Liver (tissue), 3 donors: ENCODE data around the gene C16orf74.

Source experiments
- CTCF ChIP-seq: fragments of 150-350 bp; IDR thresholded peaks from 2 replicates; pipeline ENCODE4 v1.5.1; 2017; ENCODE audit warnings: improper control_type of control experiment, low read depth, low read length; ENCODE audit not compliant: missing input control
- RAD21 ChIP-seq, 2 donors: IDR thresholded peaks; 2 replicates each; pipeline ENCODE4 v1.6.1; 2016; ENCODE audit warnings: antibody characterized with exemption in 2 of 2, mild to moderate bottlenecking in 2 of 2
- SP1 ChIP-seq: IDR thresholded peaks from 2 replicates; pipeline ENCODE4 v1.6.1; 2018; ENCODE audit warnings: antibody characterized with exemption, mild to moderate bottlenecking
- donor health status: healthy.
- donor health status: healthy.

- TF ChIP-seq CTCF (no peak), RAD21 (IDR thresholded peaks at IDR 0.05) (no peak), SP1 (no peak)
Observed at GRCh38 chr16:85778873-85779272, 28.0 kb upstream of the C16orf74 start.
